LHCN-M2 (cell line): ENCODE measurements around the gene MEF2C. TPM values are rescaled to one million over a fixed set of nuclear protein-coding genes. Genes with fewer than 3 reads are reported as not detected.
"Not testable (repeated sequence)": the region's sequence is repeated elsewhere in the genome, so short reads cannot be mapped to it uniquely, and the experiment has no call there.

Experiments used
- DNase-seq: peaks from one replicate; pipeline ENCODE4 v3.0.0-alpha.2; 2012; ENCODE audit warnings: low read depth
- polyA plus RNA-seq: library from polyadenylated mRNA; unstranded; fragments of >200 nt; gene quantifications from one replicate; pipeline ENCODE4 v1.2.1, GENCODE V29; 2012; ENCODE audit warnings: missing spikeins
- total RNA-seq: library from RNA; depleted of rRNA; stranded (reverse); fragments of >200 nt; gene quantifications from 2 replicates; pipeline ENCODE4 v1.2.3, GENCODE V29; 2014; rRNA removed

Gene MEF2C
- total RNA-seq = 14.5 and 21.5 TPM in 2 replicates
- 26.6 TPM for polyA plus RNA-seq

DNA sequence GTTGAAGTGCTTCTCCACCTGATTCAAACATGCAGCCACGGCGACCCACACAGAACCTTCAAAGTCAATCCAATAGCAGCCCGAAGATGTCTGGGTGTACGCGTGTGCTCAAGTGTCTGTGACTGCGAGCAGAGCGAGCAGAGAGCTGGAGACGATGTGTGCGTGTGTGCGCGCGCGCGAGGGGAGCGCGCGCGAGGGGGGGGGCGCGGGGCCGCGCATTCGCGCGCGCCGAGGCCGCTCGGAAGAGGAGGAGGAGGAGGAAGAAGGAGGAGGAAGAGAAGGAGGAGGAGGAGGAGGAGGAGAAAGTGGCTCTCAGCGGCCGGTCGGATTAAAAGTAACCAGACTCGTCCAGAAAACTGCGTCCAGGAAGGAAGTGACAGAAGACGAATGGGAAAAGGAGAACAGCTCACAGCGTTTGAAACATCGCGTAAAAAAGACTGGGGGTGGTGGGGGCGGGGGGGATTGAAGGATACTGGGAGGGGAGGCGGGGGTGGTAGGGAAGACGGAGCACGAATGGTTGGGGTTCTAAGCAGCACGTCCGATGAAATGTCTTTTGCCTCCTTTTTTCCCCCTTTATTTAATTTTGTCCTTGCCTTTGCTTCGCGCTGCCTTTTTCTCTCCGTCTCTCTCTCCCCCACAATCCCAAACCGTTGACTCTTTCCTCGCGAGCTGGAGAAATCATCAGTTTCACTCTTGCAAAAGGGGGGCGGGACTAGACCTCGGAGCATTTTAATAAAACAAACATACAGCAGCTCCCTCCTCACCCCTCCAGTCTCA is at the start of gene MEF2C:
Gene MEF2C, minus strand, starts transcription at position 126 of the 777 bp plus-strand sequence. CDS start 59,396 bp downstream, outside the sequence.
- peak; percentile 91 for DNase-seq

DNA sequence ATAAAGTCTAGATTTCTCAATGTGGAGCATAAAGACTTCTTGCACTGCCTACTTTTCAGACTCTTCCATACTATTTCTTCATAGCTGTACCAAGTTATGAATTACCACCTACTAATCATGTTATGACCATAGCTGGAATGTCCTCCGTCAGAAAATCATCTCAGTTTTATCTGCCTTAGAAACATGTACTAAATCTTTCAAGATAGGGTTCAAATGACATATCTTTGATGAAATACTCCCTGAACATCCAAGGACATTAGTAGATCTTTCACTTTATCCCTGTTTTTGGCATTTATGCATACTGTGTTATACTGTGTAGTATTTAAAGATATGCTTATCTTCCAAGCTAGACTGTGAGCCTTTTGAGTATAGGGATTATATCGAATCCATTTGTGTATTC is 49.6 kb upstream of the MEF2C start:
- DNase-seq = no peak

DNA sequence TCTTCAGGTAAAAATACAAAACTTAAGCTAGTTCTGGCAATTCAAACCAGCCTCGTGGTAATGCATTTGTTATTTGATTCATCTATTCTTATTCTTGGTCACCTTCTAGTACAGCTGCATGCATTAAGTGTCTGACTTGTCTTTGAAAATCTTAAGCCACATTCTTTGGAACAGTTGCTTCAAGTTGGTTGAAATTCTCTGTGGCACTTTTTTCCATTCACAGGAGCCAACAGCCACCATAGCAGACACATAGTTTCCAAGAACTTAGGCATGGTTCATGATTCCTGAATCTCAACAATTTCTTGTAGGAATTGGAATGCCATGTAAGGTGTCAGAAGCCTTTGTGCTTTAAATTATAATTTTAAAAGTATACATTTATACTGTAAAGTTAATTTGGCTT is 47.4 kb upstream of the MEF2C start:
- DNase-seq = no peak

DNA sequence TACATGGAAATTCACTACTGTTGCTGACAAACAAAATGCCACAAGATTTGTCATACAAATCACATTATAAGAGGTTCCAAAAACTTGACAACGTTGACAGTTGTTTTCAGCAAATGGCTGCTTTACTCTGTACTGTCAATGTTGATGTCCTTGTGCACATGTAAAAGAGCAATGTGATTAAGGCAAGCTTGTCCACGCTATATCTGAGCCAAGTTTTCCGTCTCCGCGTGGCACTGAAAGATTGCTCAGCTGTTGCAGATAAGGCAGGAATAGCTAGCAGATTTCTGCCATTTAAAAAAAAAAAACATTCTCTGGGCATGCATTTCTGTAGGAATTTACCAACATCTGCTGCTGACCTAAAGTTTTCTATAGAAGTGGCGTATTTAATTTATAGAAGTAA is 46.4 kb upstream of the MEF2C start:
- no peak for DNase-seq

DNA sequence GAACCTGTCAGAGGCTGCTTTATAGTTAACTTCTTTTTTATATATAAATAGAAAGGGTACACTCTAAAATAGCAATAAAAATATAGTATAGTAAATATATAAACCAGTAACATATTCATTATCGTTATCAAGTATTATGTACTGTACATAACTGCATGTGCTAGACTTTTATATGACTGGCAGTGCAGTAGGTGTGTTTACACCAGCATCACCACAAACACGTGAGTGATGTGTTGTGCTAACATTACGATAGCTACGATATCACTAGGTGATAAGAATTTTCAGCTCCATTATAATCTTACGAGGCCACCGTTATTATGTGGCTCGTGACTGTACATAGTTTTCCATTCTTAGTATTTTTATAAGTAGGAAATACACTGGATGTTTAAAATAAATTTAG is 43.8 kb upstream of the MEF2C start:
- DNase-seq = no peak

DNA sequence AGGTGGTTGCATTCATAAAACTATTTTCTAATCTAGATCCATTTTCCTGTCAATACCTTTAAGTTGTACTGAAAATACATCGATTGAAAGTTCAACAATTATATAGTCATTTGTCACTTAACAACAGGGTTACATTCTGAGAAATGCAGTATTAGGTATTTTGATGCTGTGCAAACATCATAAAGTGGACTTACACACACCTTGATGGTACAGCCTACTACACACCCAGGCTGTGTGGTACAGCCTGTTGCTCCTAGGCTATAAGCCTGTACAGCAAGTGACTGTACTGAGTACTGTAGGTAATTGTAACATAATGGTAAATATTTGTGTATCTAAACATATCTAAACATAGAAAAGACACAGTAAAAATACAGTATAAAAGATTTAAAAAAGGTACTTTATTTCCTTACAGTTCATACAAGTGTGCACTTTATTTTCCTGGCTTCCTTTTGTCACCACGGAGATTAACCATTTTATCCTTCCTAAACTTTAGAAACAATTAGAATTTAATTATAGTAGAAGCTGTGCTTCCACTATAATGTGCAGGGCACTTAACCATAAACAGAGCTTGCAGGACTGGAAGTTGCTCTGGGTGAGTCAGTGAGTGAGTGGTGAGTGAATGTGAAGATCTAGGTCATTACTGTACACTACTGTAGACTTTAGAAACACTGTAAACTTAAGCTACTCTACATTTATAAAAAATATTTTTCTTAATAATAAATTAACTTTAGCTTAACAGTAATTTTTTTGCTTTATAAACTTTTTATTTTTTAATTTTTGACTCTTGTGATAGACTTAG is 42.9 kb upstream of the MEF2C start:
- DNase-seq = peak; percentile 46

DNA sequence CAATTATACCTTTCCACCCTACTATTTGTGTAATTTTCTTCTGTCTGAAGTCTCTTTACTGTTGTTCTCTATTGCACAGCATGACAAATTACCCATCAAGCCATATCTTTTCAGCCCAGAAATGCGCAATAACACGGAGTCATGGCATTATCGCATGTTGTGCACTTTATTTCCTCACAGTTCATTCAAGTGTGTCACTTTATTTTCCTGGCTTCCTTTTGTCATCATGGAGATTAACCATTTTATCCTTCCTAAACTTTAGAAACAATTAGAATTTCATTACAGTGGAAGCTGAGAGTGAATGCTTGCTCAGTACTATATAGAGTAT is 41.3 kb upstream of the MEF2C start:
- no peak for DNase-seq

DNA sequence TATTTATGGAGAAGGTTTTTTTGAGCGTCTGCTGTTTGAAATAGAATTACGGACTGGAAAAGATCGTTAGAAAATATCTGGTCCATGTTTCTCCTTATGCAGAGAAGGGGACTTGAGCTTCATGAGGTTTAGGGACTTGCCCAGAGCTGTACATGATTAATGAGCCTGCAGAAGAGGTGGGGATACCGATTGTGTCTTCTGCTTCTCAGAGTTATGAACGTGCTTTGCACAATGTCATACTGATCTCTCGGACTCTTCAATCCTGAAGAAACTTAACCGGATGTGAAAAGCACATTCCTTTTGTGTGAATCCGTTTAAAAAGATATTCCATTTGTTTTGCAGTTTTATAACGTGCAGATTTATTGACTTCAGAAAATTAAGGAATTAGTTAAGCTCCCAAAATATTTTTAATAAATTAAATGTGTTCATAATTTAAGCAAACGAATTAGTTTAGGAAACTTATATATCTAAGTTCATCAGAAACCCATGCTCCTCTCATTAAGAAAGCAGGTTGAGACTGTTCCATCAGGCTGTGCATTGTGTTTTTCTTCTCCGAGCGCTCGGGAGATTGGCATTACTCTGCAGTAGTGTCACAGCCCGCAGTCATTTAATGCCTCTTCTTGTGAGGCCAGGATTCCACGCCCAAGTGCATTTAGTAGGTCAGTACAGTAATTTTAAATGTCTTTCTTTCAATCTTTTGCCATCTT is 40.8 kb upstream of the MEF2C start:
- no peak for DNase-seq

DNA sequence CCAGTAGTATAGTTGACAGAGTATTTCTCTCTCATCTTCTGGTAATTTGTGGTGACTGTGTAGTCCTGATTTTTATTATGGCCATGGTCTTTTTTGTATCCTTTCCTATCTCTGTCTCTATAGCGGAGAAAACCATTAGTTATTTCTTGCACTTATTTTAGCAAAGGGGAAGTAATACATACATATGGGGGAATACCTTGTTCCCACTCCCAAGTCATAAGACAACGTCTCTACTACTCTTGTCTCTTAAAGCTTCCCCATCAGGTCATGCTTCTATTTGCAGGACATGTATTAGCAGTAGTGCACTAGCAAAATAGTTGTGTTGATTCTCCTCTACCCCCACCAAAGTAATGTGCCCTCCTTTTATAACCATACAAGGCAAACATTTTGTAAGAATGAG is 29.8 kb upstream of the MEF2C start:
- not testable (repeated sequence) for DNase-seq

DNA sequence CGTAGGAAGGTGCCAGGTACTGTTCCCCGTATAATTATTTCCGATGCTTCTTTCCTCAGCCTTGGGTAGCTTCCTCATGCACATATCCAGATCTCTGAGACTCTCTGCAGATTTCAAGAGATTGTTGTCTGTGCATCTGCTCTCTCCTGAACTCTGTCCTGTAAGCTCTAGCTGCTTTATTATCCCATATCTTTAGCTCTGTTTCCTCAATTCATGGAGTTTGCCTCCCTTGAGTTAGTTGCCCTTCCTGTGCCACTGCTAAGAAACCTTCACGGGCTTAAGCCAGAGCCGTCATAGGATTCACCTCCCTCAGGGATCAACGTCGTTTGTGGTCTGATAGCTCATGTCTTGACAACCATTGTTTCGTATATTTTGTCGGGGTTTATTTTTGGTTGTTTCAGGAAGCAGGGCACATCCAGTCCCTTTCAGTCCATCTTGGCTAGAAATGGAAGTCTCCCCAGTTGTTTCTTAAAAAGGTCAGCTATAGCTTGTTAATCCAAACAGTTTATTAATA is 28.1 kb upstream of the MEF2C start:
- not testable (repeated sequence) for DNase-seq

DNA sequence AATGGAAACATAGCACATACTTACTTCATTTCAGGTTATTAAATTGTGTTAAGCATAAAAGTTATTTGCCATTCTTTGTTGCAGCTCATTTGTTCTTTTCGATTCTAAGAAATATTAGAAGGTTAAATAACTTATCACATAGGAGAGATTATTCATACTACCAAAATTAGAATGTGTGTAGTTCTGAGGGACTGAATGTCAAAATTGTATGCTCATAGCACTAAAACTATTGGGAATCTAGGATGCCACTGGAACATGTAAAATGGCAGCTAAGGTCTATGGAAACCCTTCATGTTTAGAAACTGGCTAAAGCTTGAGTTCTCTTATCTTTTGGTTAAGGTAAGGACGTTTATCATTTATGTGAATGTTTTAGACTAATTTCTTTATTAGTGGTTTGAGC is 21.5 kb upstream of the MEF2C start:
- DNase-seq = not testable (repeated sequence)

DNA sequence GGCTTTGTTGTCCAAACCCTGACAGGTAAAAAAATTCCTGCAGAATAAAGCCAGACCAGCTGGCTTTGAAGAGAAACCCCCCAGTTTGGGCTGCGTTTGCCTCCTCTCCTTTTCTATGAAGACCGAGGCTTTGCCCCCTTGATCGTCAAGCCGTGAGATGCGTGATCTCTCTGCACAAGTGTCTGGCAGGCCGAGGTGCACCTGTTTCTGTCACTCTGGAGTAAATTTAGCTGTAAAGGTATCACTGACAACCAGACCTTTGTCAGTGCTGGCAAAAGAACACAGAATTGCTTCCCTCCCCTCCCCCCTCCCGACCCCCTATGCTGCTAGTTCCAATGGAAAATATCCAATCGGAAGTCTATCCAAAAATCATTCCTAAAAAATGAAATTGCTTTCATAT is 21.0 kb upstream of the MEF2C start:
- not testable (repeated sequence) for DNase-seq

DNA sequence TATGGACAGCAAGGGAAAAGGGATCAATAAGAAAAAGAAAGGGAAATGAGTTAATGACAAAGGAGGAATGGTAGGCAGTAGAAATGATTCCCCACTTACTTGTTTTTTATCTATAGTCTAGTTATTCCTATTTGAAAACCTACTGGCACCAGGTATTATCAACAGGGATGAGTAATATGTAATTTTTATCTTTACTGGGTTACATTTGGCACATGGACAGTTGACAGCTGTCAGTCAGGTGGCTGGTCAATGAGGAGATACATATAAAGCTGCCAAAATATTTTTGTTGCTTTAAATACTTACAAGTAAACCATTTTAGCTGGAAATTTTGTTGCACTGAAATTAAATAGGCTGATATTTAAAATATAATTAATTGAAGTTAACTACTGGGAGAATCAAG is 18.1 kb upstream of the MEF2C start:
- DNase-seq = not testable (repeated sequence)

DNA sequence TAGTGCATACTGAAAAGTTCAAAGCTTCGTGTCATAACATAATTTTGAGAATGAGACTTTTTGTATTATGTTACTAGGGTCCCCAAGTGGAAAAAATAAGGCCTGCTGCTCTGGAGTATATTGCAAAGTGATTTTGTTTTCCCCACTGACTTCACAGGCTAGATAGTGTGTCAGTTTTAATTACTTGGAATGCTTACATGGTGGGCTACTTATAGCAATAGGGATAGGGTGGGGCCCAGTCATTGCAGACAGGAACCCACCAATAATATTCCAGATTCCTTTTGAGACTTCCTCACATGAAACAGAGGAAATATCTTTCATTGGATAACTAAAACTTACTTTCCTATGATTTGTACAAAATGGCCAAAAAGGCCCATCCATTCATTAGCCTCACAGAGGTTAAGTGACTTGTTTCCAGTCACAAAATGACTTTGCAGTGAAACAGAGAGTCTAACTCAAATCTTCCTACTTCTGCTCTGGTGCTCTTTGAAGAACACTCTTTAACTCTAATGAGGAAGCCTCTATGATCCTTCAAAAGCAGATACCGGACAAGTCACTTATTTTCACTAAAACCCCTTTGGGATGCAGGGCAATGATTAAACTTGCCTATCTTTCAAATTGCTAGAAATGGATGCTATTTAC is 16.2 kb upstream of the MEF2C start:
- no peak for DNase-seq

DNA sequence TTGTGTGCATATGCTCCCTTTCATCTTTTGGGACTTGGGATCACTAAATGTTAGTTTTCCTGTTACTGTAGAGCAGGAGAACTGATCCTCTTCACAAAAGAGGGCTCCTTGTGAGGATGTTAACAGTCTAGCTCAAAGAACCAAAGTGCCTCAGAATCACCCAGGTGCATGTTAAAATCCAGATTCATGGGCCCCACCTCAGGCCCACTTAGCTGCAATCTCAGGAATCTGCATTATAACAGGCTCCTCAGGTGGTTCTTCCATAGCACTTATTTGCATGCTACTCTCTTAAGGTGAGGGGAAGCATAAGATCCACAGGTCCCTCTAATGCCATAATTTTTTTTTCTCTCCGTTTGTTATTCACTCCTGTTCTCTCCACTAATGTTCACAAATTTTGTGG is 14.8 kb upstream of the MEF2C start:
- no peak for DNase-seq

DNA sequence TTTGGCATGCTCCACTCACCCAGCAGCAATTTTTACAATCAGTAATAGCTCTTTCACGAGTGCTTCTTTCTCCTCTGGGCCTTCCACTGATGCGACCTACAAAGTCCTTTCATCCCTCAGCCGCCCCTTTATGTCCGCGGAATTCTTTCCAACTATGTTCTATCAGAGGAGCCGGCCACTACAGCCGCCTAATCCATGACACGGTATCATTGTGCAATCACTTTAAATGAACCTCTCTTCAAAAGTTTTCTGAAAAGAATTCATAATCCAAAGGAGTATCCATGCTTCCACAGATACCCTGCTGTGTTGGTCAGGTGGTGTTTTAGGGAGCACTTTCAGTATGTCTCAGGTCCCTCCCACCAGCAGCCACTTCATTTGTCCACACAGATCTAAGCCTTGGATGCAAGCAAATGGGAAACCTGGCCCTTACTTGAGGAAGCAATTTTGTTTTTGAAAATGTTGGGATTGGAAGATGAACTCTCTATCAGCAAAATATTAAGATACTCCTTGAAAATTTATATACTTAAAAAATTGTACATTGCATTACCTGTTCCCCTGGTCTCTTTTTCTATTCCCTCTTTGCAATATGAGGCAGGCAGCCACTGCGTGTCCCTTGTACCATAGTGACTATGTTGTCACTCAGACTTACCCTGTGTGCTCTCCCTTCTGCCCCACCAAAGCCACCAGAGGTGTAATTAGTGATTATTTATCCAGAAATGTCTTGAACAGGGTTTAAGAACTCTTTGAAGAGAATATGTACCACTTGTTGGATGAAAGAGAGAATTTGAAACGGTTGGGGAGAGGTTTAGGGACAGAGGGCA is 12.9 kb upstream of the MEF2C start:
- DNase-seq = no peak

DNA sequence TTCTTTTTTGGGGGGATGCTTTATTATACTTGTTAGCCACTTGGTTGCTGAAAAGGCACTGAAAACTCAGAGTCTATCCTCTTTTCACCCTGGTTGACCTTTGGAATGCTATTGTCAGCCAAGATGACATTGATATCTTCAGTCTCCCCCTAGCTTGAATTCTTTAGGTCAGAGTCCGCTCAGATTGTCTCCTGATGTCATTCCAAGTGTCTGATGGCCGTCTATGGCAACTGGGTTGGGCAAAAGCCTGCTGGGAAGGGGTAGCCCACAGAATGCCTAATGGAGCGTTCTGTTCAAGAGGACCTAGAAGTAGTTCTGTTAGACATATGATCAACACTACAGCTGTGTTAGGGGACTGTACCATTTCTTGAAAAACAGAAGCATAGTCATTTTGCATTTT is 9.7 kb upstream of the MEF2C start:
- DNase-seq = no peak

DNA sequence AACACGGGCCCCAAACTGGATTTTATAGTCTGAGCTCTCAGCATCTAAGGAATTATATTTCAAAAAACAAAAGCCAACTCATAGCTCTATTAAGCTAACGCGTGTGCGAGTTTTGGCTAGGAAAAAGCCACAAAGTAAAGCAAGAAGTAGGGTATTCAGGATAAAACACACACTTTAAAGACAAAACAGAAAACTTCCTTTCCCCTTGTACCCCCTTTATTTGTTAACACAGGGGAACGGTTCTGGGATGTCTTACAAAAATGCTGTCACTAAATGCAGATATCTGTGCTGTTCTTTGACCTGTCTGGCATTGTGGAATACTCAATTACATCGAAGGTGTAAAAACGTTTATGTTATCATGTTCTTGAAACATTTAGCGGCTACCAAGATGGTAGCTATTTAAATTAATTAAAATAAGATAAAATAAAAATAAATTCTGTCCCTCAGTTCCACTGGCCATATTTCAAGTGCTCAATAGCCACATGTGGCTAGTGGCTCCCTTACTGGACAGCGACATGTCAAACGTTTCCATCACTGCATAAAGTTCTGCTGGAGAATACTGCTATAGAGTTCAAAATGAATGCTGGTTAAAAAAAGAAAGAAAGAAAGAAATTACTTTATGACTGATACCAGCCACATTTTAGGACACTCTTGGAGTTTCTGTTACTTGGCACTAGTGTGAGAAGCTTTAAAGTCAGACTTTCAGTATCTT is 7.2 kb upstream of the MEF2C start:
- no peak for DNase-seq

DNA sequence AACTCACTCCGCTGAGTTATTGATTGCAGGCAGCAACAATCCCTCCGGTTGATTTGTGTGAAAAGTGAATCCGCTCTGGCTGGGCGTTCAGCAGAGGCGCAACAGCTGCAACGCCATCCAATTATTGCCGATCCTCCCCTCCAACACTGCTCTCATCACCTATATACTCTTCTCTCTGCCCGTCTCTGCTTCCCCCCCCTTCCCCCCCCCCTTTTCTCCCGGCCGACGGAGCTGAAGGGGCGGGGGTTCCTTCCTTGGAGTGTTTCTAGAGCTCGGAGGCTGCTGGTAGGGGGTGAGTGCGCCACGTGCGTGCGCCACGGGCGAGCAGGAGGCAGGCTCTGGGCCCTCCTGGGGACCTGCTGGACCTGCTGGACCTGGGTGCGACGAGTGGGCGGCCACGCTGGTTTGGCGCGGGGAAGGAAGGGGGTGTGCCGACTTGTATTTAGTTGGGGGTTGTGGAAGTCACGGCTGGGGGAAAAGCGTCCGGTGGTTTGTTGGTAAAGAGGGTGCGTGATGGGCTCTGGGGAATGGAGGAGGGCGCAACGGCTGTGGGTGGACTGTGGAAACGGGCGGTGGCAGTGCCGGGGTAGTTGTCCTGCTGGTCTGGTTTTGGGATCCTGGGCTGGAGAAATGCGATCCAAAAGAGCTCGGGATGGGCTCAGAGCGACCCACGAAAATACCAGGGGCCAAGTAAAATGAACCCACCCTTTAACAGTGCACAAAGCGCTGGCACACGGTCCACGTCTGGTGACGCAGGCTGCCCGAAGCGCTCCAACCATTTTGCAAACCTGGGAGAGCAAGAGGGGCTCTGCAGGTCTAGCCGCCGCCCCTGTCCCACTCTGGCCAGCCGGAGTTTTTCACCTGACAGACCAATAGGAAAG is 6.4 kb upstream of the MEF2C start:
- peak; percentile 50 for DNase-seq
